Colonic mucosa (tissue), 4 donors: ENCODE results near the gene JAKMIP1. TPM values are rescaled to one million over a fixed set of nuclear protein-coding genes. Genes with fewer than 3 reads are reported as not detected.

Source experiments
- DNase-seq: peaks from one replicate; pipeline ENCODE4 v3.0.0-alpha.2; 2020
- H3K27ac ChIP-seq: fragments of 200-600 bp; one replicate; pipeline ENCODE4 v1.8.0; 2021
- H3K27me3 ChIP-seq: fragments of 200-600 bp; one replicate; pipeline ENCODE4 v1.8.0; 2021
- H3K36me3 ChIP-seq: fragments of 200-600 bp; one replicate; pipeline ENCODE4 v1.8.0; 2021
- H3K4me1 ChIP-seq: fragments of 200-600 bp; one replicate; pipeline ENCODE4 v1.8.0; 2021; ENCODE audit warnings: mild to moderate bottlenecking
- H3K4me3 ChIP-seq: fragments of 200-600 bp; one replicate; pipeline ENCODE4 v1.8.0; 2021
- H3K9ac ChIP-seq, 2 donors: one replicate each; pipeline ENCODE4 v1.7.0; 2013; ENCODE audit warnings: control low read depth in 2 of 2, low read depth in 2 of 2, low read length in 2 of 2
- H3K9me3 ChIP-seq: fragments of 200-600 bp; one replicate; pipeline ENCODE4 v1.8.0; 2021
- intact Hi-C: fragments of 100-400 bp; cut with DNase I; formaldehyde crosslinking; loops from one replicate; pipeline ENCODE4 v1.14.1; 2022
- total RNA-seq, 2 donors: library from RNA; stranded (reverse); fragmentation: NEBNext Ultra II Directional in 1 of 2; extraction: Animal tissue kit (Norgen Biotek cat#: 25700) in 1 of 2; gene quantifications; one replicate each; pipeline ENCODE4 v1.2.1, GENCODE V29; 2021
- TF ChIP-seq, protein P1 (sequence below): fragments of 200-600 bp; IDR thresholded peaks from one replicate; pipeline ENCODE4 v1.8.0; 2022; ENCODE audit warnings: antibody characterized with exemption, mild to moderate bottlenecking
- donor health status: healthy.
- donor health status: DM: no; HTN: no; CAD: no.
- donor health status: DM: no; HTN: no; CAD: no.

JAKMIP1 gene
- under 1 TPM; 0.19 to 0.42 TPM for total RNA-seq

DNA sequence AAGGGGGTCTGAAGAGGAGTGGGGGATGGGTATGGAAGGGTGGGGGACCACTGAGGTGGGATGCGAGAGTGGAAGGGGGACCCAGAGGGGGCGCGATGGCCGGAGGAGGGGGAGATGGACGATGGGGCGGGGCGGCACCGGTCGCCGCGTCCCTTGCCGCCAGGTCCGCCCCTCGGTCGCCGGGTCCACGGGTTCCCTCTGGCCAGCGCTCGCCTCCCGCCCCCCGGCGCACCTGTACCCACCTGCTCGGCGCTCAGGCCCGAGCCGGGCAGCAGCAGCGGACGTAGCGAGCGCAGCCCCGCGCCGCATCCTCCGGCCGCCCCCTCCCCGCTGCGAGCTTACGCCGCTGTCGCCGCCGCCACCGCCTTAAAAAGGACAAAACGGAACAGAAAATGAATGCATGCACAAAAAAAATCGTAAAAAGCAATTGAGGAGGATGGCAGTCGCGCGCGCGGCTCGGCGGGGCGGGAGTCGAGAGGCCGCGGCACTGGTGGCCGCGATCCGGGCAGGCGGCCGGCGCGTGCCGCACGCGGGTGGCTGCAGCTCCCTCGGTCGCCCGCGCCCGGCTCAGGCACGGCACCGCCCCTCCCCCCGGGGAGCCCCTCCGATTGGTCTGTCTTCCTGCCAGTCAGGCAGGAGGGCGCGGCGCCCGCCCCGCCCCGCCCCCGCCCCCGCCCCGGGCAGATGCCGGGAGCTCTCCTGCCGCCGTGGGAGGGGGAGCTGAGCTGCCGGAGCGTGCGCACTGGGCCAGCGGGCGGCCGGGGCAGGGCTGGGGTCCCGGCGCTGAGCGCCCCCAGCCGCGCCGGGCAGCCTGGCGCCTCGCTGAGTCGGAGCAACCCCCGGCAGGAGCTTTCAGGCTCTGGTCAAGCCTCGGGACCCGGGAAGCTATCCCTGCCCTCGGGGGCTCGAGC lies at the start of gene JAKMIP1:
Gene JAKMIP1, minus strand, starts transcription at position 539 of the 911 bp plus-strand sequence. CDS start 87,699 bp downstream, outside the sequence.
- Histone ChIP-seq H3K27me3 (peaks cover 18% of the 10 kb centered on the region), H3K9ac (peak within 1 kb of the TSS in 1 of 2 donors; percentile 43), H3K9me3 (no peaks in the 10 kb centered on the region), H3K4me3 (peak within 1 kb of the TSS; percentile 42), H3K36me3 (no peaks in the 10 kb centered on the region), H3K4me1 (peaks cover 3% of the 10 kb centered on the region), H3K27ac (no peak within 1 kb of the TSS)
- peak; percentile 83 for DNase-seq
- intact Hi-C loops, result no loop called here
- TF ChIP-seq, protein P1, sequence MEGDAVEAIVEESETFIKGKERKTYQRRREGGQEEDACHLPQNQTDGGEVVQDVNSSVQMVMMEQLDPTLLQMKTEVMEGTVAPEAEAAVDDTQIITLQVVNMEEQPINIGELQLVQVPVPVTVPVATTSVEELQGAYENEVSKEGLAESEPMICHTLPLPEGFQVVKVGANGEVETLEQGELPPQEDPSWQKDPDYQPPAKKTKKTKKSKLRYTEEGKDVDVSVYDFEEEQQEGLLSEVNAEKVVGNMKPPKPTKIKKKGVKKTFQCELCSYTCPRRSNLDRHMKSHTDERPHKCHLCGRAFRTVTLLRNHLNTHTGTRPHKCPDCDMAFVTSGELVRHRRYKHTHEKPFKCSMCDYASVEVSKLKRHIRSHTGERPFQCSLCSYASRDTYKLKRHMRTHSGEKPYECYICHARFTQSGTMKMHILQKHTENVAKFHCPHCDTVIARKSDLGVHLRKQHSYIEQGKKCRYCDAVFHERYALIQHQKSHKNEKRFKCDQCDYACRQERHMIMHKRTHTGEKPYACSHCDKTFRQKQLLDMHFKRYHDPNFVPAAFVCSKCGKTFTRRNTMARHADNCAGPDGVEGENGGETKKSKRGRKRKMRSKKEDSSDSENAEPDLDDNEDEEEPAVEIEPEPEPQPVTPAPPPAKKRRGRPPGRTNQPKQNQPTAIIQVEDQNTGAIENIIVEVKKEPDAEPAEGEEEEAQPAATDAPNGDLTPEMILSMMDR, result no peak

DNA sequence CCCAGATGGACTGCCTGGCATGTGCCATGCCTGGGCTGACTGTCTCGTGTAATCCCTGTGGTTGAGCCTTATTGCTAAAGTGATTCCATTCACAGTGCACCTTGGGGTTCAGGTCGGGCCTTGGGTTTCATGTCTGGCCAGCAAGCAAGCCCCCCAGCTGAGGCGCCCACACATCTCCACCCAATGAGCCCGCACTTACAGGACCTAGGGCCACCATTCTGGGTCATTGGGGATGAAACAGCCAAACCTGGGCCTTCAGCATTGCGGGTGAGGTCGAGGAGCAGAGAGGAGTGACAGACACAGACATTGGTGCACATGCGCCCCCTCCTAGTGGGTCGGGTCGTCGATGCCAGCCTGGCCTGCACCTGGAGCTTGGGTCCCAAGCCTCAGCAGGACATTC lies 48.0 kb upstream of the JAKMIP1 start:
- Histone ChIP-seq H3K36me3 (no peaks in the 10 kb centered on the region), H3K9me3 (no peaks in the 10 kb centered on the region), H3K4me3 (no peak overlapping the region), H3K27ac (no peak overlapping the region), H3K9ac (no peak overlapping the region), H3K4me1 (no peaks in the 10 kb centered on the region), H3K27me3 (no peaks in the 10 kb centered on the region)
- intact Hi-C loops, result no loop called here
- no peak for DNase-seq
- TF ChIP-seq, protein P1, result no peak

DNA sequence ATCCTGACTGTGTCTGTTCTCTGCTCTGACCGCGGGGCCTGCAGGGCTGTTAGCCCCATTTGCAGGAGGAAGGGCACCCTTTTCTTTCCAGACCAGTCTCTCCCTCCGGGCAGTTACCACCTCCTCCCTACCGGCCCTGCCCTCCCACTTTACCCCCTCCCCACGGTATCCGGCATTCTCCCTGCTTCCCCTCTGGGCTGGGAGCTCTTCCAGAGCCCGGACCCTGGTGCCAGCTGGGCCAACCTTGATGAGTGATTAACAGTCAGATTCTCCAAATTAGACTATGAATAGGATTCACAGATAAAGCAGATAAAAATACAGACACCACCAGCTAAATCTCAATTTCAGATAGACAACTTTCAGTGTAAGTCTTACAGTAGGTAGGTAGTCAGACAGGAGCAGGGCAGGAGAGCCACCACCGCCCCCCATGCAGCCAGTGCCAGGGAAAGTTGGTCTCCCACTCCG lies 45.9 kb upstream of the JAKMIP1 start:
- TF ChIP-seq, protein P1, result no peak
- H3K36me3 ChIP-seq, result no peaks in the 10 kb centered on the region
- intact Hi-C loops, result no loop called here
- DNase-seq, result no peak
- no peaks in the 10 kb centered on the region for H3K4me1 ChIP-seq
- no peak overlapping the region for H3K9ac ChIP-seq
- no peaks in the 10 kb centered on the region for H3K27me3 ChIP-seq
- H3K4me3 ChIP-seq, result no peak overlapping the region
- H3K27ac ChIP-seq, result no peak overlapping the region
- no peaks in the 10 kb centered on the region for H3K9me3 ChIP-seq

DNA sequence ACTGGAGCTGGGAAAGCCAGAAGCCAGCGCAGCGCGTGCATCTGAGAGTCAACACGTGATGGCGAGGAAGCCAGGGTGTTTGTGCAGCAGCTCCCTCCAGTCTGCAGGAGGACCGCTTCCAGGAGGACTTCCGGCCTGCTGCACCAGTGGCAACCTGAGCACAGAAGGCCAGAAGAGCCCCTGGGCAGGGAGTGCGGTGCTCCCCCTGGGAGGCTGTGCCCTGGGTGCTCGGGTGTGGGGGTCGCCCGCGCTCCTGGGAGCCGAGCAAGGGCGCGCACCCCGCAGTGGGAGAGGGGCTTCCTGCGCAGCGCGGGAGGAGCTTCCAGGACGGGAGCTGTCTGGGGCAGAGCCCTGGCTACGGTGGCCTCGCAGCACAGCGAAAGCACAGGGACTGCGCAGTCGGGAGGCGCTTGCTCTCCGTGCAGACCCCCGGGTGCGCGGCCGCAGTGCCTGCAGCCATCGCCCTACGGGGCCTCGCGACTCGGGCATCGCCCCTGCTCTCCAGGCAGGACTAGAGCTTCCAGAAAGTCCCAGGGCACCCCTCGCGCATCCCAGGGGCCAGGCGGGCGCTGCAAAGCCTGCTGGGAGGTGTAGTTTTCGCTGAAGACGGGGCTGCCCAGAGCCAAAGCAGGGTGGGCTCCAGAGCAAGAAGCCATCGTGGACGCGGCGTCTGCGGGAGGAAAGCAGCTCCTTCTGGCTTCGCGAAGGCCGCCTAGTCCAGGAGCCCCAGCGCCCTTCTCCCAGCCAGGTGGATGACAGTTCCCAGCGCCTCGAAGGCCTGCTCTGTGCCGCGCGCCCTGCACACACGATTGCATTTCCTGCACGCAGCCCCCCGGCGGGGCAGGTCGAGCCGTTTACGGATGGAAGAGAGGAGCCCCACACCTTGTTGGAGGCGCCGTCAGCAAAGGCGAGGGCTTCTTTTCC lies 45.2 kb upstream of the JAKMIP1 start:
- intact Hi-C loops, result no loop called here
- no peaks in the 10 kb centered on the region for H3K27me3 ChIP-seq
- TF ChIP-seq, protein P1, result no peak

DNA sequence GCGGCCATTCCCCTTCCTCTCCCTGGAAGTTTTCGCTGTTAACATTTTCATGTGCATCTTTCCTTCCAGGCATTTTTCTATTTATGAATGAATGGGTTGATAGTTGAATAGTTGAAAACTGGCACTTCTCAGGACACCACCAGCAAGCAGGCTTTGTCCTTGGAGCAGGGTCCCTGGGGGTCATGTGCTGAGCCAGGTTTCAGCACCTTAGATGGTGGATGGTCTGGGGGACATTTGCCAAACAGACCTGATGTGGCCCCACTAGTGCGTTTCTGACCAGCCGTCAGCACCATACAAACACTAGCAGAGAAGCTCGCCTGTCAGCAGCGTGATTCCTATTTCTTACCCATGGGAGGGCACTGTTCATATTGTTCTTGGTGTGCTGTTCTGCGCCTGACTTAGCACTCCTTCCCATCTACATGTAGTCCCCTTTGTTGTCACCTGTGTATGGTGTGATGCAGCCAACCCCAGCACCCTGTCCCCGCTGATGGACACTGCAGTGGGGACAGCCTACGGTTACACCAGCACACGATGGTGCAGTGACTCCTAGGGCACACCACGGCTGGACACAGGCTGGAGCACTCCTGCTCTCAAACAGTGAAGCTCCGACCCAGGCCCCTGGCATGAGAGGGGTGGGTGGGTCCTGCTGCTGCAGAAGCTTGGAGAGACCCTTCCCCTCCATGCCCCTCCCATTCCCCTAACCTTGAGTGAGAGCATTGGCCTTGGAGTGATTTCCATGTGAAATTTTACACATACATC lies 42.1 kb upstream of the JAKMIP1 start:
- Histone ChIP-seq H3K36me3 (no peaks in the 10 kb centered on the region), H3K9ac (no peak overlapping the region), H3K9me3 (no peaks in the 10 kb centered on the region), H3K4me1 (no peaks in the 10 kb centered on the region), H3K4me3 (no peak overlapping the region), H3K27ac (no peak overlapping the region), H3K27me3 (no peaks in the 10 kb centered on the region)
- no peak for DNase-seq
- intact Hi-C loops, result no loop called here
- TF ChIP-seq, protein P1, result no peak

More for the DNA sequence above, 45.2 kb upstream of the JAKMIP1 start:
- H3K9me3 ChIP-seq, result no peaks in the 10 kb centered on the region
- no peak overlapping the region for H3K27ac ChIP-seq
- H3K36me3 ChIP-seq, result no peaks in the 10 kb centered on the region
- H3K9ac ChIP-seq, result no peak overlapping the region
- no peak for DNase-seq
- no peak overlapping the region for H3K4me3 ChIP-seq
- no peaks in the 10 kb centered on the region for H3K4me1 ChIP-seq
